Measurements from ENCODE around the gene PPME1. TPM values are rescaled to one million over a fixed set of nuclear protein-coding genes. Genes with fewer than 3 reads are reported as not detected.

Gene PPME1
- total RNA-seq, 1 experiment from 2014 or later, result 57.4 TPM

DNA sequence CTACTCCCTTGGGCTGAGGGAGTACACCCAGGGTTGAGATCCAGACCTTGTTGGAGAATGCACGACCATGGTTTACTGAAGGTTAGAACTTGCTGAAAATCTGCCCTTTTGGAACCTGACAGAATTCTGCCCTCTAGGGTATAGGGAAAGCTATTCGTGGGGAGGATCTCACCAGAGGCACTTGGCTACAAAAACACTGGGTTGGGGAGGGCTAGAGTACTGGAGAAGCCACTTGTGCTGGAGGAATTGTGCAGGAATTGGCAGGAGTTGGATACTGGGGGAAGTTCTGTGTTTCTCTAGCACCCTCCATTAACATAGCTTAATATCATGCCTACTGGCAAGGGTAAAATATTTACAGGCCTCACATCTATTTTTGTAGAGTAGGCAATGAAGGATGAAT is 55.8 kb downstream of the PPME1 start:
- peak; percentile 3 for DNase-seq (ENCODE audit: low read depth)

DNA sequence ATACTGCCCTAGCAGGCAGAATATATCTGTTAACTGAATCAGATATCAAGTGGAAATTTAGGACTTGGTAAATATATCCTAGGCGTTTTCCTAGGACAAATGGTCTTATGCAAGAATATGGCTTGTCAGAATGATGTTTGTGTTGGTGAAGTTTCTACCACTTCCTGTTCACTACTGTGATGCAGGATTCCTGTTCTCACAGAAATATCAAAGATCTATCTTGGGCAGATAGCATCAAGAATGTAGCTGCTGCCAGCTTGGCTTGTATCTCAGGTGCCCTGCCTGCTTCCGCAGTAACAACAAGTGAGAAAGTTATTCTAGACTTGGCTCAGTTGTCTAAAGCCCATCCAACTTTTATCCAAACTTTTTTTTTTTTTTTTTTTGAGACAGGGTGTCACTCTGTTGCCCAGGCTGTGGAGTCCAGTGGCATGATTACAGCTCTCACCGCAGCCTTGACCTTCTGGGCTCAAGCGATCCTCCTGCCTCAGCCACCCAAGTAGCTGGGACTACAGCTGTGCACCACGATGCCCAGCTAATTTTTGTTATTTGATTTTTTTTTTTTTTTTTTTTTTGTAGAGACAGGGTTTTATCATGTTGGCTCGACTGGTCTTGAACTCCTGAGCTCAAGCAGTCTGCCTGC is 61.3 kb downstream of the PPME1 start:
- DNase-seq (ENCODE audit: low read depth), result no peak

- no peak for DNase-seq (ENCODE audit: low read depth)
These were observed 62.6 kb downstream of the PPME1 start for GRCh38 chr11:74233683-74234082.

- DNase-seq (ENCODE audit: low read depth), result no peak
These were observed 64.0 kb downstream of the PPME1 start for GRCh38 chr11:74235121-74235520.

- DNase-seq (ENCODE audit: low read depth), result no peak
These were observed 66.5 kb downstream of the PPME1 start for GRCh38 chr11:74237541-74237940.

GRCh38 chr11:74238243-74238642 is 67.2 kb downstream of the PPME1 start:
- DNase-seq (ENCODE audit: low read depth), result no peak

DNA sequence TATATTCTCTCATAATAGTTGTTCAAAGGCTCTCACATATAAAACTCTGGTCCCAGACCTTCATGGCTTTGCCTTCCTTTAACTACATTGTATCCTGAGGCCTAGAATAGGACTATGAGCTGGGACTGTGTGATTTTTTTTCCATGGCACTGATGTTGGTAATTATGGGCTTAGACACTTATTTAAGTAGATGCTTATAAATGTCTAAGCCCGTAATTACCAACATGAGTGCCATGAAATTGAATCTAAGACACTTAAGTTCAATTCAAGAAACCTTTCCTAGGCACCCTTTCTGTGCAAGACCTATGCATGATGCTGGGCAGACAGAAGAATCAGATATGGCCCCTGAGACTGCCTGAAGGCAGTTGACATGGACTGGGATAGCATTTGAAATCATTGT is 77.4 kb downstream of the PPME1 start:
- DNase-seq (ENCODE audit: low read depth), result no peak

- DNase-seq (ENCODE audit: low read depth), result no peak
These were observed 78.4 kb downstream of the PPME1 start for GRCh38 chr11:74249496-74249895.

GRCh38 chr11:74253361-74253760 is 82.3 kb downstream of the PPME1 start:
- DNase-seq (ENCODE audit: low read depth), result no peak

GRCh38 chr11:74255741-74256375 is 84.8 kb downstream of the PPME1 start:
- peak; percentile 62 for DNase-seq (ENCODE audit: low read depth)

DNA sequence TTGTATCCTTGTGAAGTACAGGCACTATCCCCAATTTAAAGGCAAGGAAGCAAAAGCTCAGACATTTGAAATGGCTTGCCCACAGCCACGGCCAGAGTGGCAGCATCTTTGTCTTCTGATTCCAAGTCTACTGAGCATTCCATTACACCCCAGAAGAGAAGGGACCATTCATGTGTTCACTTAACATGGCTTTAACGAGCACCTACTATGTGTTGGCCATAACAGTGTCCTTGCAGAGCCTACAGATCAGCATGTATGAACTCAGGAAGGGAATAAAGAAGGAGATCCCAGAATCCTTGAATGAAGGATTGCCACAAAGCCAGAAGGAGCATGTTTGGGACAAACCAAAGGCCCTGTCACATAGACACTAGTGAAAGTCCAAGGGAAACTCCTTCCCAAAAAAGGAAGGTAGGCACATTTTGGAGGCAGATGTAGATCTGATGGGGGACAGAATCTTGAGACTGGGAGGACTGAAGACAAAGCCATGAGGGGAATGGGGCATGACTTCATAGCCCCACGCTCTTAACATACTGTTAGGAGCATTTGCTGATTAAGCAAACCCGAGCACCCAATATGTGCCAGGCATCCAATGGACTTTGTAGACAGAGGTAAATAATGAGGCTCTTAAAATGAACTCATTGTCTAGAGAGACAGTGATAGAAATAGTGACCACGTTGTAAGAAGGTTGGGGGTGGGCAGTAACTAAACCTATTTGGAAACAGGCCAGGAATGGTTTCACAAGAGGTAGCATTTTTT is 85.5 kb downstream of the PPME1 start:
- no peak for DNase-seq (ENCODE audit: low read depth)

GRCh38 chr11:74257959-74258553 is 87.0 kb downstream of the PPME1 start:
- DNase-seq (ENCODE audit: low read depth), result no peak

- no peak for DNase-seq (ENCODE audit: low read depth)
These were observed 91.6 kb downstream of the PPME1 start for GRCh38 chr11:74262725-74263124.

GRCh38 chr11:74265256-74265655 is 94.2 kb downstream of the PPME1 start:
- DNase-seq (ENCODE audit: low read depth), result no peak

DNA sequence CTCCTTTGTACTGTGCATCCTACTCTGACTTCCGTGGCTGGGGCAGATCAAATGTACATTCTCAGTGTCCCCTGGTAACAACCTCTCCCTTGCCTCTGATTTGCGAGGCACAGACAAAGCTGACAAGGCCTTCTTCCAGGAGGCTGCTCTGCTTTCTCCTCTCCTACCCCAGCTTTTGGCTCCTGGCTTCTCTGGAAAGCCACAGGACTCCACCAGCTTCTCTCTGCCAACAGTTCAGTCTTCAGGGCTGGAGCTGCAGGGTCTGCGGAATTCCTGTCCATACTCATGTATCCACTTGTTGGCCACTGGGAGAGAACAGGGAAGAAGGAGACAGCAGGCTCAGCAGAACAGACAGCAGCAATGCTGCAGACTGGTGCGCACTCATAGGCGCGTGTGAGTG is 95.9 kb downstream of the PPME1 start:
- no peak for DNase-seq (ENCODE audit: low read depth)

GRCh38 chr11:74268456-74268855 is 97.4 kb downstream of the PPME1 start:
- DNase-seq (ENCODE audit: low read depth), result peak; percentile 81

GRCh38 chr11:74269161-74269811 is 98.2 kb downstream of the PPME1 start:
- peak; percentile 74 for DNase-seq (ENCODE audit: low read depth)

DNA sequence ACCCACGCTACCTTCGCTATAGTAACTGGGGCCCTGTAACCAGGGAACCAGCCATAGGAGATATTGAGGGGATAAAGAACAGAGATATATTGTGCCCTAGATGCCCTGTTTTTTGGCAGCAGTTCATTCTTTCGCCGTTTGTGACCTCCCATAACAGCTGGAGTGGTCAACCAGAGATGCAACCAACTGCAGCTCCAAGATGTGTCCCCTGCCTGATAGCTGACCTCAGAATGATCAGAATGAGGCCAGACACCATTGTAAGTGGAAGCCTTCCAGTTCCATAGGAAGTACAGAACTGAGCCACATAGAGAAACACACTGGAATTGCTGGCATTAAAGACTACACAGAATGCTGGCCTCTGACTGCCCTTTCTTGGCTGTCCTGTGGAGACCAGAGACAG is 101.2 kb downstream of the PPME1 start:
- no peak for DNase-seq (ENCODE audit: low read depth)

- peak; percentile 67 for DNase-seq (ENCODE audit: low read depth)
These were observed 105.5 kb downstream of the PPME1 start for GRCh38 chr11:74276581-74276980.

DNA sequence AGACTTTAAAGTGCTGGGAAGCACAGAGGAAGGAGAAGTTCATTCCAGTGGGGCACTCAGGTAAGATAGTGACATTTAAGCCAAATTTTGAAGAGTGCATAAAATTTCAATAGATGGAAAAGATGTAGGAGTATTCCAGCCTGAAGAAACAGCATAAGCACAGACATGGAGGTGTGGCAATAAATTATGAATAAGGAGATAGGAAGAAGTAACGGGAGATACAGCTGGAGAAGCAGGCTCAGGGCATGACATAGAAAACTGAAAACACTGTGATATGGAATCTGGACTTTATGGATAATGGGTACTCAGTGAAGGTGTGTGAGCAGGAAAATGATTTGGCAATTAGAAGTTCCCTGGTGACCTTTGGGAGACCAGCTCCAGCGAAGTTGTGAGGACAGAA is 107.0 kb downstream of the PPME1 start:
- DNase-seq (ENCODE audit: low read depth), result no peak

GRCh38 chr11:74278721-74279161 is 107.7 kb downstream of the PPME1 start:
- DNase-seq (ENCODE audit: low read depth), result peak; percentile 93

DNA sequence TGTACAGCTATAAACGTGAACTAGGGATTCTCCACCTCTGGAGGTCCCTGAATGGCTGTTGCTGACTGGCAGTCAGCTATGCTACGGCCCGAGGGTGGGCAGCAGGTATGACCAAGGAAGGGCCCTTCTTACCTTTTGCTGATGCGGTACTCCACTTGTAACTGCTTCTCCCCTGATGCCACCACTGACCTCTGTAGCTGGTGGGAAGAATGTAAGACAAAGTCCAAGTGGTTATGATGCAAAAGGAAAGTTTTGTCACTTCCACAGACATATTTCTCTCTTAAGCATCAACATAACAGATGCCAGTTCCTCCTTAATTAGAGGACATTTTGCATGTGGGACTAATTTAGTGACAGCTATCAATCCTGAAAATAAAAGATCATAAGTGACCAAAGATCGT is 108.2 kb downstream of the PPME1 start:
- DNase-seq (ENCODE audit: low read depth), result no peak

Data from M059J (cell line).